ENCODE results near the gene CYB561D1. TPM values are rescaled to one million over a fixed set of nuclear protein-coding genes. Genes with fewer than 3 reads are reported as not detected.

CYB561D1 gene
- total and polyA plus RNA-seq, 10 of the 15 experiments (the other 5 are each of a cell fraction or from before 2014, with no cell fraction given): 0.68 to 9.0 (median 3.3) TPM

GRCh38 chr1:109543988-109544735, 50.3 kb downstream of the CYB561D1 start:
- no peak overlapping the region for H3K27ac ChIP-seq (ENCODE audit: control insufficient read depth, insufficient read depth)
- BruUV-seq (replicated peaks): no TSS peak
- intact Hi-C loops (cut with micrococcal nuclease; ENCODE audit: unreplicated experiment): no loop called here
- no peak overlapping the region for H3K9ac ChIP-seq (ENCODE audit: control insufficient read depth, insufficient read depth, low read length)
- no peak overlapping the region for H2AFZ ChIP-seq (ENCODE audit: control insufficient read depth, low read depth, low read length)
- ChIA-PET RAD21 (ENCODE audit: unreplicated experiment) (interaction anchor here (1.0 to 4.7 kb wide), 4 partner anchors 80 to 441 kb away, joined by 3 to 106 read pairs (median 48); partner anchors contain the start of gene AHCYL1), SMC1A (ENCODE audit: uncharacterized antibody, unreplicated experiment) (interaction anchor here (3.0 to 4.6 kb wide), 3 partner anchors 85 to 230 kb away, joined by 36 to 117 read pairs (median 58); no protein-coding TSS in a partner anchor), CTCF (interaction anchor here (1.0 to 7.6 kb wide), 11 partner anchors 9 to 440 kb away, joined by 3 to 201 read pairs (median 6); partner anchors contain the start of genes AHCYL1, CYB561D1 and PSRC1), POLR2A (interaction anchor here (0.6 kb wide), 2 partner anchors 10 to 135 kb away, joined by 3 to 4 read pairs; no protein-coding TSS in a partner anchor)
- H3K9me3 ChIP-seq (replicated peaks; ENCODE audit: control insufficient read depth, insufficient read depth, low read length): no peaks in the 10 kb centered on the region
- no peaks in the 10 kb centered on the region for H3K27me3 ChIP-seq (replicated peaks in 1 of 2; ENCODE audit: control insufficient read depth in 2 of 2, insufficient read depth in 2 of 2, low read length in 1 of 2)
- FAIRE-seq: no peak
- 57% methylated on average over 14 of the region's 14 CpGs for WGBS (ENCODE audit: insufficient coverage, insufficient replicate concordance, low lambda C conversion rate, missing lambda C conversion rate)
- no peaks in the 10 kb centered on the region for H4K20me1 ChIP-seq (ENCODE audit: control insufficient read depth, insufficient read depth)
- no peak overlapping the region for H3K4me2 ChIP-seq (ENCODE audit: control insufficient read depth, insufficient read depth)
- H3K36me3 ChIP-seq (ENCODE audit: control insufficient read depth in 2 of 2, insufficient read depth in 2 of 2, low read length in 1 of 2): no peaks in the 10 kb centered on the region
- peaks cover 24% of the 10 kb centered on the region for H3K79me2 ChIP-seq (ENCODE audit: control insufficient read depth, insufficient read depth, low read length)
- ATAC-seq: no peak
- H3K4me3 ChIP-seq: no peak overlapping the region
- DNase-seq (ENCODE audit: low read depth, low spot score): no peak
- H3K4me1 ChIP-seq (ENCODE audit: control insufficient read depth, insufficient read depth, low read length): peaks cover 6% of the 10 kb centered on the region
- in situ Hi-C loops (cut with MboI): no loop called here
- no peak for TF ChIP-seq ZNF24 (IDR thresholded peaks at IDR 0.05)
- TF ChIP-seq MLLT1 (IDR thresholded peaks at IDR 0.05): no peak
- TF ChIP-seq BCLAF1 (IDR thresholded peaks at IDR 0.05): no peak
- no peak for TF ChIP-seq HDAC2 (IDR thresholded peaks at IDR 0.05)
- TF ChIP-seq BACH1 (IDR thresholded peaks at IDR 0.05; ENCODE audit: borderline replicate concordance): no peak
- TF ChIP-seq ZNF687 (IDR thresholded peaks at IDR 0.05): no peak
- TF ChIP-seq BCL3 (IDR thresholded peaks at IDR 0.05; ENCODE audit: borderline replicate concordance, insufficient read depth, low read depth, low read length, poor library complexity, severe bottlenecking): no peak
- no peak for TF ChIP-seq RBBP5 (conservative IDR thresholded peaks at IDR 0.05)
- TF ChIP-seq BMI1 (IDR thresholded peaks at IDR 0.05; ENCODE audit: borderline replicate concordance): no peak
- no peak for TF ChIP-seq RFX5 (IDR thresholded peaks at IDR 0.05; ENCODE audit: low read depth, low read length)
- TF ChIP-seq ZNF217 (IDR thresholded peaks at IDR 0.05): no peak
- no peak for TF ChIP-seq RAD21 (IDR thresholded peaks at IDR 0.05; ENCODE audit: insufficient read depth, low read depth, low read length)
- TF ChIP-seq ZNF622 (IDR thresholded peaks at IDR 0.05): no peak
